ENCODE measurements around the gene GAREM2.

Gene GAREM2

DNA sequence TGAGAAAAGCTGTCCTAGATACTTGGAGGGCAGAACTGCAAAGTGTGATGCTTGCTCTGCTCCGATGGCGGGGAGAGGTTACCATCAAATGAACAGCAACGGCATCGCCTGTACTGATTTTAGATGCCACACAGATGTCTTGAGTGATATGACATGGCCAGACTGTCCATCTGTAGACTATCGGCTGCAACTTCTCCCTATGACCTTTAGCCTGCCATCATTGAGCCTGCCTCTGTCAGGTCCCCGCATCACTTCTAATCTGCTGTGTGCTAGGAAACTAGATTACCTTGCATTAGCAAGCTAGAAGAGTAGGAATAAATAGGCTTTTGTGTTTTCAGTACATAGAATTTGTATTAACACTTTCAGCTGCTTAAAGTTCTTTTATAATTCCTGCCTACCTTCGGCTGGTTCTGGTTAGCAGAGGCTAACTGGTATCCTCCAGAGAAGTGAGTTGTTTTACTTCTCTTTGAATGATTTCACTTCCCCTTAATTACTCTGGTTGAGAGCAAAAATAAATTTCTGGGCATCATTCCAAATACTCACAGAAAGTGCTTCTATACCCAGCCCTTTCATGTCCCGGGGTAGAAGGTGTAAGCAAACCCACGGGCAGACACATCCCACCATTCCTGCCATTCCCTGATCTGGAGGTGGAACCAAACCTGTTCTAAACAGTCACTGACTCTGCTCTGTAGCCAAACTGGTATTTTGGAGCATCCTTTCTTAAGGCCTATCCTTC is 24.0 kb downstream of the GAREM2 start:
- DNase-seq (ENCODE audit: low read depth in 1 of 2, low spot score in 1 of 2): no peak
- Histone ChIP-seq H3K4me3 (replicated peaks; ENCODE audit: insufficient read depth, low read length) (no peak overlapping the region), H3K27ac (replicated peaks) (no peak overlapping the region), H3K27me3 (ENCODE audit: insufficient read depth, poor library complexity, severe bottlenecking) (no peaks in the 10 kb centered on the region)
- TF ChIP-seq GABPA (IDR thresholded peaks at IDR 0.05; ENCODE audit: low read depth) (no peak), POLR2AphosphoS5 (IDR thresholded peaks at IDR 0.05; ENCODE audit: low read depth) (no peak), REST (IDR thresholded peaks at IDR 0.05; ENCODE audit: insufficient replicate concordance, low read depth) (no peak), SPI1 (IDR thresholded peaks at IDR 0.05; ENCODE audit: borderline replicate concordance, low read depth) (peak; percentile 76)
- TF ChIP-seq, protein P1, sequence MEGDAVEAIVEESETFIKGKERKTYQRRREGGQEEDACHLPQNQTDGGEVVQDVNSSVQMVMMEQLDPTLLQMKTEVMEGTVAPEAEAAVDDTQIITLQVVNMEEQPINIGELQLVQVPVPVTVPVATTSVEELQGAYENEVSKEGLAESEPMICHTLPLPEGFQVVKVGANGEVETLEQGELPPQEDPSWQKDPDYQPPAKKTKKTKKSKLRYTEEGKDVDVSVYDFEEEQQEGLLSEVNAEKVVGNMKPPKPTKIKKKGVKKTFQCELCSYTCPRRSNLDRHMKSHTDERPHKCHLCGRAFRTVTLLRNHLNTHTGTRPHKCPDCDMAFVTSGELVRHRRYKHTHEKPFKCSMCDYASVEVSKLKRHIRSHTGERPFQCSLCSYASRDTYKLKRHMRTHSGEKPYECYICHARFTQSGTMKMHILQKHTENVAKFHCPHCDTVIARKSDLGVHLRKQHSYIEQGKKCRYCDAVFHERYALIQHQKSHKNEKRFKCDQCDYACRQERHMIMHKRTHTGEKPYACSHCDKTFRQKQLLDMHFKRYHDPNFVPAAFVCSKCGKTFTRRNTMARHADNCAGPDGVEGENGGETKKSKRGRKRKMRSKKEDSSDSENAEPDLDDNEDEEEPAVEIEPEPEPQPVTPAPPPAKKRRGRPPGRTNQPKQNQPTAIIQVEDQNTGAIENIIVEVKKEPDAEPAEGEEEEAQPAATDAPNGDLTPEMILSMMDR (IDR thresholded peaks at IDR 0.05; ENCODE audit: insufficient read depth, low read length): no peak

- Histone ChIP-seq H3K27me3 (ENCODE audit: insufficient read depth, poor library complexity, severe bottlenecking) (no peaks in the 10 kb centered on the region), H3K27ac (replicated peaks) (no peak overlapping the region), H3K4me3 (replicated peaks; ENCODE audit: insufficient read depth, low read length) (no peak overlapping the region)
- DNase-seq (ENCODE audit: low read depth in 1 of 2, low spot score in 1 of 2): no peak
- TF ChIP-seq POLR2AphosphoS5 (IDR thresholded peaks at IDR 0.05; ENCODE audit: low read depth): no peak
- TF ChIP-seq REST (IDR thresholded peaks at IDR 0.05; ENCODE audit: insufficient replicate concordance, low read depth): no peak
- TF ChIP-seq GABPA (IDR thresholded peaks at IDR 0.05; ENCODE audit: low read depth): no peak
- TF ChIP-seq SPI1 (IDR thresholded peaks at IDR 0.05; ENCODE audit: borderline replicate concordance, low read depth): no peak
- TF ChIP-seq, protein P1 (IDR thresholded peaks at IDR 0.05; ENCODE audit: insufficient read depth, low read length): no peak
These were observed 24.6 kb downstream of the GAREM2 start for GRCh38 chr2:26197516-26197915.

- no peak overlapping the region for H3K27ac ChIP-seq (replicated peaks)
- no peak for DNase-seq (ENCODE audit: low read depth in 1 of 2, low spot score in 1 of 2)
- TF ChIP-seq REST (IDR thresholded peaks at IDR 0.05; ENCODE audit: insufficient replicate concordance, low read depth) (no peak), GABPA (IDR thresholded peaks at IDR 0.05; ENCODE audit: low read depth) (no peak), POLR2AphosphoS5 (IDR thresholded peaks at IDR 0.05; ENCODE audit: low read depth) (no peak), SPI1 (IDR thresholded peaks at IDR 0.05; ENCODE audit: borderline replicate concordance, low read depth) (no peak)
- TF ChIP-seq, protein P1 (IDR thresholded peaks at IDR 0.05; ENCODE audit: insufficient read depth, low read length): no peak
- no peaks in the 10 kb centered on the region for H3K27me3 ChIP-seq (ENCODE audit: insufficient read depth, poor library complexity, severe bottlenecking)
- H3K4me3 ChIP-seq (replicated peaks; ENCODE audit: insufficient read depth, low read length): no peak overlapping the region
These were observed 30.1 kb downstream of the GAREM2 start for GRCh38 chr2:26202981-26203490.
